Cardiac fibroblast (primary cell): ENCODE results near the gene SLC5A6.
A peak's percentile ranks its signal among the peaks of the same experiment; 100 is the strongest.
"Not testable (repeated sequence)": the region's sequence is repeated elsewhere in the genome, so short reads cannot be mapped to it uniquely, and the experiment has no call there.

Experiments used
- DNase-seq, 2 donors: peaks; one replicate each; pipeline versions ENCODE4 v3.0.0 to v3.0.0-alpha.2; 2010; ENCODE audit warnings: low read depth in 2 of 2
- H3K4me3 ChIP-seq, 2 donors: replicated peaks in 1 of 2; 1 replicate in 1 of 2; 2 replicates in 1 of 2; pipeline ENCODE4 v1.5.1; 2011; ENCODE audit warnings: low read depth in 2 of 2, low read length in 2 of 2, mild to moderate bottlenecking in 2 of 2, moderate library complexity in 1 of 2
- CTCF ChIP-seq: IDR thresholded peaks from one replicate; pipeline ENCODE4 v1.5.1; 2011; ENCODE audit warnings: low read depth, mild to moderate bottlenecking, low read length, inconsistent platforms

SLC5A6 gene

GRCh38 chr2:27179344-27180000, 32.6 kb downstream of the SLC5A6 start:
- DNase-seq, result no peak
- no peak overlapping the region for H3K4me3 ChIP-seq
- TF ChIP-seq CTCF, result no peak

DNA sequence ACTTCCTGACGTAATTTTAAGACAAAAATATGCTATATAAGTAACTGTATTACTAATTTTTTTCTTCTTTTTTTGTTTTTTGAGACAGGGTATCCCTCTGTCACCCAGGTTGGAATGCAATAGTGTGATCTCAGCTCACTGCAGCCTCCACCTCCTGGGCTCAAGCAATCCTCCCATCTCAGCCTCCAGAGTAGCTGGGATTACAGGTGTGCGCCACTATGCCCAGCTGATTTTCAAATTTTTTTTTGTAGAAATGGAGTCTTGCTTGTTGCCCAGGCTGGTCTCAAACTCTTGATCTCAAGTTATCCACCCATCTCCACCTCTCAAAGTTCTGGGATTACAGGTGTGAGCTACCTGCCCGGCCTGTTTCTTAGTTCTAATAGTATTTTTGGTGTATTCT, 33.6 kb downstream of the SLC5A6 start:
- H3K4me3 ChIP-seq, result no peak overlapping the region
- TF ChIP-seq CTCF, result no peak
- no peak for DNase-seq

DNA sequence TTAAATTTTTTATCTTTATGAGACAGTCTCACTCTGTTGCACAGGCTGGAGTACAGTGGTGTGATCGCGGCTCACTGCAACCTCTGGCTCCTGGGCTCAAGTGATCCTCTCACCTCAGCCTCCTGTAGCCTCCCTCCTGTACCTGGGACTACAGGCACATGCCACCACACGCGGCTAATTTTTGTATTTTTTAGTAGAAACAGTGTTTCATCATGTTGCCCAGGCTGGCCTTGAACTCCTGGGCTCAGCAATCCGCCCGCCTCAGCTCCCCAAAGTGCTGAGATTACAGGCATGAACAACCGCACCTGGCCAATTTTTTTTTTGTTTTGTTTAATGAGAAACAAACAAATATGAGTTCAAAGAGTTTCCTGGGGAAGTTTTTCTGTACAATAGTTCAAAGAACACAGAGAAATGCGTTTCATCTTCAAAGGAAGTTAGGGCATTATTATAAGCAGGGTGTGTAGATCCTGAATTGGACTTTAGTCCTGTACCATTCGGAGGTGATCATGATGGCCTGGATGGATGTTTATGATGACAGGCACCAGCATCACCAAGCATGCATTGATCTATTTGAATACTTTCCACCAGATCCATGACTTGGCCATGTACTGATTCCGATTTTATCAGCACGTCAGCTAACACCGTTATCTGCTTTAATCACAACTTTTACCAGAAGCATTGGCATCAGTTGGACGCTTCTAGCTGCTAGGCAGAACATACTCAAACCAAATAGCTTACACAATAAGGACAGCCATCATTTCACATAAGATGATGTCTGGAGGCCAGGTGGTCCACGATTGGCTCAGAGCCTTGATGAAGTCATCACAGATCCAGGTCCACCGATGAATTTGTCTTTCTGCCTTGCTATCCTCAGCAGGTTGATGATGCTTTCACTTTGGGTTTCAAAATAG, 34.4 kb downstream of the SLC5A6 start:
- TF ChIP-seq CTCF, result no peak
- no peak overlapping the region for H3K4me3 ChIP-seq

DNA sequence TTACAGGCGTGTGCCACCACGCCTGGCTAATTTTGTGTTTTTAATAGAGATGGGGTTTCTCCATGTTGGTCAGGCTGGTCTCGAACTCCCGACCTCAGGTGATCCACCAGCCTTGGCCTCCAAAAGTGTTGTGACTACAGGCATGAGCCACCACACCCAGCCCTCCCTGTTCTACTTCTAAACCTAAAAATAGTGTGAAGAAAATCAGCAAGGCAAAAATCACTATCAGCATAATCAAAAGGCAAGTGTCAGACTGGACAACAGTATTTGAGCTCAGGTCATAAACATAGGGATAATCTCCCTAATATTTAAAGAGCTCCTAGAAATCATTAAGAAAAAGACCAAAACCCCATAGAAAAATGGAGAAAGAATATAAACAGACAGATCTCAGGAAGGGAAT, 36.3 kb downstream of the SLC5A6 start:
- not testable (repeated sequence) for H3K4me3 ChIP-seq, DNase-seq

More for the DNA sequence above, 34.4 kb downstream of the SLC5A6 start:
- no peak for DNase-seq

- H3K4me3 ChIP-seq, result no peak overlapping the region
- TF ChIP-seq CTCF, result no peak
- peak in 1 of 2 donors; percentile 77 for DNase-seq
Observed at GRCh38 chr2:27175330-27175729, 36.7 kb downstream of the SLC5A6 start.

GRCh38 chr2:27174638-27175037, 37.4 kb downstream of the SLC5A6 start:
- no peak for DNase-seq
- no peak for TF ChIP-seq CTCF
- no peak overlapping the region for H3K4me3 ChIP-seq

GRCh38 chr2:27171351-27171848, 40.7 kb downstream of the SLC5A6 start:
- H3K4me3 ChIP-seq, result no peak overlapping the region
- DNase-seq, result no peak
- TF ChIP-seq CTCF, result no peak
